Central memory CD8-positive, alpha-beta T cell (primary cell): ENCODE measurements around the gene HDAC9.

ENCODE experiments used
- ATAC-seq: fragments of 150-1000 bp; cut with Tn5 transposase; replicated peaks from 2 replicates; pipeline ENCODE4 v1.10.0; 2022; ENCODE audit warnings: mild to moderate bottlenecking, moderate FRiP score, moderate number of reproducible peaks; ENCODE audit not compliant: poor library complexity, severe bottlenecking; ENCODE audit errors: extremely low read depth
- DNase-seq, 2 donors: peaks; one replicate each; pipeline ENCODE4 v3.0.0; 2021; ENCODE audit warnings: low spot score in 2 of 2
- H3K27ac Mint-ChIP-seq: one replicate; pipeline ENCODE4 v1.8.0; 2022; ENCODE audit warnings: low read depth, mild to moderate bottlenecking, moderate library complexity, mixed read lengths
- H3K27me3 Mint-ChIP-seq: one replicate; pipeline ENCODE4 v1.8.0; 2022; ENCODE audit warnings: mixed read lengths
- H3K36me3 Mint-ChIP-seq: one replicate; pipeline ENCODE4 v1.8.0; 2022; ENCODE audit warnings: mild to moderate bottlenecking, moderate library complexity, mixed read lengths; ENCODE audit not compliant: insufficient read depth
- H3K4me1 Mint-ChIP-seq: one replicate; pipeline ENCODE4 v1.8.0; 2022; ENCODE audit warnings: mixed read lengths
- H3K4me3 Mint-ChIP-seq: one replicate; pipeline ENCODE4 v1.8.0; 2022; ENCODE audit warnings: mild to moderate bottlenecking, moderate library complexity, mixed read lengths
- H3K9me3 Mint-ChIP-seq: one replicate; pipeline ENCODE4 v1.8.0; 2022; ENCODE audit warnings: mixed read lengths

The HDAC9 gene

DNA sequence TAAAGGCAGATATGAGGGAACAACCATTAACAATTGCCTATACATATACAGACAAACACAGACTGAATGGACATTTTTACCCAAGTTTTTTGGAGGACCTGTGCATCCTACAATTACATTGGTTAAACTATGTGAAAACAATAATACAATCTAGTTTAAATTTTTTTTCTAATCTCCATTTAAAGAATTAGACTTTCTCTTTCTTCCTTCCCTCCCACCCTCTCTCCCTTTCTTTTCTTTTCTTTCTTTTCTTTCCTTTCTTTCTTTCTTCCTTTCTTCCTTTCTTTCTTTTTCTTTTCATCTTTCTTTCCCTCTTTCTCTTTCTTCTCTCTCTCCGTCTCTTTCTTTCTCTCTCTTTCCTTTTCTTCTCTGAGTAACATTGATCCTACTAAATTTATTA is 183.7 kb downstream of the HDAC9 start:
- DNase-seq (no peak), ATAC-seq (no peak)
- Mint-ChIP-seq H3K4me1 (no peaks in the 10 kb centered on the region), H3K9me3 (no peaks in the 10 kb centered on the region), H3K36me3 (no peaks in the 10 kb centered on the region), H3K27me3 (no peaks in the 10 kb centered on the region), H3K27ac (no peak overlapping the region), H3K4me3 (no peak overlapping the region)

DNA sequence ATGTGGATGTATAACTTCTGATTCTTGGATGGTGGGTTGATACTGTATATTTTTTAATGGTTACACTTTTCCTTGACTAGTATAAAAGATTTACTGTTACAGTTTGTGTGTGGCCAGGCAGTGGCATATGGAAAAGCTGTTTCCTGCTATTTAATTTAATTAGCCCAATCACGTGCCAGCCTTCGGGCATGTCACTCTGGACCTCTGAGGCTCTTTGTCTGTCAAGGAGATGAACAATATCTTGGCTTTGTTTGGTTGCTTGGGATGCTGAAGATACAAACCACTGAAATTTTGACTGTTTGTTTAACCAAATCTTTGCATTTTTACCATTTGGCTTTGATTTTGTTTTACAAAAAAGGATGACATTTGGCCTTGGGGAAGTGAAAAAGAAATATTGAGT is 185.0 kb downstream of the HDAC9 start:
- no peak overlapping the region for H3K4me3 Mint-ChIP-seq
- H3K27ac Mint-ChIP-seq, result no peak overlapping the region
- H3K9me3 Mint-ChIP-seq, result no peaks in the 10 kb centered on the region
- DNase-seq (no peak), ATAC-seq (no peak)
- no peaks in the 10 kb centered on the region for H3K4me1 Mint-ChIP-seq
- H3K27me3 Mint-ChIP-seq, result no peaks in the 10 kb centered on the region
- H3K36me3 Mint-ChIP-seq, result no peaks in the 10 kb centered on the region

DNA sequence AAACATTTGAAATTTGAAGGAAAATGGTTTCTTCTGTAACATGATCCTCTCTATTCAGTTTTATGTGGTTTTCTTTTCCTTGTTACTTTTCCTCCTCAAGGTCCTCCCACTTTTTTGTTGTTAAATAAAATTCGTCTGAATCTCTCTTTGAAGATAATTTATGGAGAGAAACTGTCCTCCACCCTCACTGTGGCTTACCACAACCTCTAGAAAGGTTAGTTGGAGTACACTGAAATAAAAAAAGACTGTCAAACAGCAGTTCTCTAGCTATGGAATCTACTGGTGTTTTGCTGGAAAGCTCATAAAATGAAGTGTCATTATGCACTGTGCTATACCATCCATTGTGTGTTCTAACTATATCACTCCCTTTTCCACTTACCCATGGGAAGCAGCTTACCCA is 189.4 kb downstream of the HDAC9 start:
- ATAC-seq (no peak), DNase-seq (no peak)
- Mint-ChIP-seq H3K27ac (no peak overlapping the region), H3K4me1 (no peaks in the 10 kb centered on the region), H3K27me3 (no peaks in the 10 kb centered on the region), H3K36me3 (no peaks in the 10 kb centered on the region), H3K9me3 (no peaks in the 10 kb centered on the region), H3K4me3 (no peak overlapping the region)

- no peak for DNase-seq
- H3K4me1 Mint-ChIP-seq, result no peaks in the 10 kb centered on the region
- H3K27ac Mint-ChIP-seq, result no peak overlapping the region
- H3K4me3 Mint-ChIP-seq, result no peak overlapping the region
- ATAC-seq, result no peak
- no peaks in the 10 kb centered on the region for H3K36me3 Mint-ChIP-seq
- H3K27me3 Mint-ChIP-seq, result no peaks in the 10 kb centered on the region
- H3K9me3 Mint-ChIP-seq, result no peaks in the 10 kb centered on the region
Measured at GRCh38 chr7:18685971-18686370, 190.4 kb downstream of the HDAC9 start.

DNA sequence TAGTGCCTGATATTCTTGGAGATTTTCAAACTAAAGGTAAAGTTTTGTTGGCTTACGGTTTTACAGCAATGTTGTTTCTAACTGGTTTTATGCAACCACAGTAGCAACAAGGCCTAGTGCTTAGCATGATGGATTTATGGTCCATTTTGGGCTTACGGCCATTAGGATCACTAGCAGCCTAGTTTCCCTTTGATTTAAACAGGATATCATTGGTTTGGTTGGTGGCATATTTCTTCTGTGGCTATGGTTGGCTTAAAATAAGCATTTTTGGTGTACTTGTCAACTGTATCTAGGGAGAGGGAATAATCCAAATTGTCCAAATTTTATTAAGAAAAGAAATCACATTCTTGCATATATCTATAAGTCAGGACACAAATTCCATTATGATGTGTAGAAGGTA is 194.0 kb downstream of the HDAC9 start:
- Mint-ChIP-seq H3K4me1 (no peaks in the 10 kb centered on the region), H3K27me3 (no peaks in the 10 kb centered on the region), H3K36me3 (no peaks in the 10 kb centered on the region), H3K27ac (no peak overlapping the region), H3K4me3 (no peak overlapping the region), H3K9me3 (no peaks in the 10 kb centered on the region)
- no peak for ATAC-seq
- no peak for DNase-seq

GRCh38 chr7:18693406-18693805 is 197.9 kb downstream of the HDAC9 start:
- Mint-ChIP-seq H3K4me1 (no peaks in the 10 kb centered on the region), H3K4me3 (no peak overlapping the region), H3K9me3 (no peaks in the 10 kb centered on the region), H3K36me3 (no peaks in the 10 kb centered on the region), H3K27me3 (no peaks in the 10 kb centered on the region), H3K27ac (no peak overlapping the region)
- ATAC-seq (no peak), DNase-seq (no peak)

DNA sequence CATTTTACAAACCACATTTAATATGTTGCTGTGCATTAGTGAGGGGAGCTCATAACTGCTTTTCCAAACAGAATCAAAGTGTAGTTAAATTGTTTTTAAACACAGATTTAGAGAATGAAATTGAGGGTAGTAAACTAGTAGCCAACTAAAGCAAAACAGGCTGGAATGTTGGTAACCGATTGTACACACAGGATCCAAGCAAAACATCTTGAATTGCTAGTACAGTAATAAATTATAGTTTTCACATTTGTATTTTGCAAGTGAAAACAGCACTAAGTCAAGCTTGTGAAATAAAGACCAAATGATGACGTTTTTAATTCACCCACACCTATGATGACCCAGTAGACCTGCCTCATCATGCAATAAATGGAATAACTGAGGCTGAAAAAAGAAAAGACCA is 198.3 kb downstream of the HDAC9 start:
- Mint-ChIP-seq H3K4me3 (no peak overlapping the region), H3K36me3 (no peaks in the 10 kb centered on the region), H3K27me3 (no peaks in the 10 kb centered on the region), H3K4me1 (no peaks in the 10 kb centered on the region), H3K27ac (no peak overlapping the region), H3K9me3 (no peaks in the 10 kb centered on the region)
- DNase-seq (no peak), ATAC-seq (no peak)

GRCh38 chr7:18694484-18694883 is 198.9 kb downstream of the HDAC9 start:
- Mint-ChIP-seq H3K27me3 (no peaks in the 10 kb centered on the region), H3K36me3 (no peaks in the 10 kb centered on the region), H3K9me3 (no peaks in the 10 kb centered on the region), H3K27ac (no peak overlapping the region), H3K4me1 (no peaks in the 10 kb centered on the region), H3K4me3 (no peak overlapping the region)
- no peak for DNase-seq
- no peak for ATAC-seq

DNA sequence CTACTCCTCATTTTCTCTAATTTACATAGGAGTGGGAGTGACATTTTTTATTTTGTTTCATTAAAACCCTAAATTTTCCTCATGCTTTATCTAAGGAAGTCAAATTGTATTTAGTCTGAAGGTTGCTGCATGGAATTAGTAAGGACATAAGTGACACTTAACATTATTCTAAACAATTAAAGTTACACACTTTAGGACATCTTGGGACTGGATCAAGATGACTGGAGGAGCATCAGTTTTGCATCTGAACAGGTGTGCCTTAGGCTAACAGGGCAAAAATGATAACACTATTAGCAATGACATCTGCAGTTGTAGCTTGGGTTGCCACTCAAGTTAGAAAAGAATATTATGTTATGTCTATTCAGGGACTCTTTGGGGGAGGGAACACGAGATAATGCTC is 199.4 kb downstream of the HDAC9 start:
- DNase-seq, result no peak
- Mint-ChIP-seq H3K27ac (no peak overlapping the region), H3K27me3 (no peaks in the 10 kb centered on the region), H3K9me3 (no peaks in the 10 kb centered on the region), H3K36me3 (no peaks in the 10 kb centered on the region), H3K4me3 (no peak overlapping the region), H3K4me1 (no peaks in the 10 kb centered on the region)
- ATAC-seq, result no peak

DNA sequence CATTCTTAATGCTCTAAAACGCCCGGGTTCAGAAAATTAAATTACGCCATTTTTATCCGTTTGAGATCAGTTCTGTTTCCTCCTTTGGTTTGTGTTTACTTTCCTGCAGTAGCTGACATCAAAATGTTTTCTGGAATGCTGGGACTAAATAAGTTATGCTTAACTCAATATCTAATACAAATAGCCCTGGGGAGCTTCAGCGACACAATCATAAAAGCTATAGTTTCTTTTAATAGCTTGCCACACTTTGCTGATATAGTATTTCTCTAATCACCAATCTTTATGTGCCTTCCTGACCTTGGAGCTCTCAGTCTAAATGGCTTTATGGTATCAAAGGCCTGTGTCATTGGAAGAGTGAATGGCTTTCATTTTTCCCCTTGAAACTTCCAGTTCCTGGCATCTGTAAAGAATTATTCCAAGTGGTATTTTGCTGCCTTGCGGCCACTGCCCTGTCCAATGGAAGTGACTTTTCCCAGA is 202.7 kb downstream of the HDAC9 start:
- Mint-ChIP-seq H3K36me3 (no peaks in the 10 kb centered on the region), H3K4me1 (no peaks in the 10 kb centered on the region), H3K27me3 (no peaks in the 10 kb centered on the region), H3K27ac (no peak overlapping the region), H3K4me3 (no peak overlapping the region), H3K9me3 (no peaks in the 10 kb centered on the region)
- ATAC-seq, result no peak
- no peak for DNase-seq

DNA sequence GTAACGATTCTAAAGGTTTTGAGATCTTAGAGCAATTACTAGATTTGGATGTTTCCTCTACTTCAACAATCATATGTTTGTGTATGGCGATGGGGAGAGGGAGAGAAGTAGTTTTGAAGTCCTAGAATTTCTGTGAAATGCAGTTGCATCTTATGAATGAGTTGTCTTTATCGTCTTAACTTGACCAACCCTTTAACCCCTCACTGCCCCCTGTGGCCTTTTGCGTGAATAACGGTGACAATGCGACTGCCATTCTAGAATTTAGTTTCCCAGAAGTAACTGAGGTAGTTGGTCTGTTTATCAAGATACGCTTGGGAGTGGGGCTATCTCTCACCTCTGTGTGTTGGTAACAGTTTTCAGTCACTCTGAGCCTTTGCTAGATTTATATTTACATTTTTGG is 204.6 kb downstream of the HDAC9 start:
- Mint-ChIP-seq H3K27me3 (no peaks in the 10 kb centered on the region), H3K36me3 (no peaks in the 10 kb centered on the region), H3K9me3 (no peaks in the 10 kb centered on the region), H3K27ac (no peak overlapping the region), H3K4me3 (no peak overlapping the region), H3K4me1 (no peaks in the 10 kb centered on the region)
- DNase-seq (no peak), ATAC-seq (no peak)

DNA sequence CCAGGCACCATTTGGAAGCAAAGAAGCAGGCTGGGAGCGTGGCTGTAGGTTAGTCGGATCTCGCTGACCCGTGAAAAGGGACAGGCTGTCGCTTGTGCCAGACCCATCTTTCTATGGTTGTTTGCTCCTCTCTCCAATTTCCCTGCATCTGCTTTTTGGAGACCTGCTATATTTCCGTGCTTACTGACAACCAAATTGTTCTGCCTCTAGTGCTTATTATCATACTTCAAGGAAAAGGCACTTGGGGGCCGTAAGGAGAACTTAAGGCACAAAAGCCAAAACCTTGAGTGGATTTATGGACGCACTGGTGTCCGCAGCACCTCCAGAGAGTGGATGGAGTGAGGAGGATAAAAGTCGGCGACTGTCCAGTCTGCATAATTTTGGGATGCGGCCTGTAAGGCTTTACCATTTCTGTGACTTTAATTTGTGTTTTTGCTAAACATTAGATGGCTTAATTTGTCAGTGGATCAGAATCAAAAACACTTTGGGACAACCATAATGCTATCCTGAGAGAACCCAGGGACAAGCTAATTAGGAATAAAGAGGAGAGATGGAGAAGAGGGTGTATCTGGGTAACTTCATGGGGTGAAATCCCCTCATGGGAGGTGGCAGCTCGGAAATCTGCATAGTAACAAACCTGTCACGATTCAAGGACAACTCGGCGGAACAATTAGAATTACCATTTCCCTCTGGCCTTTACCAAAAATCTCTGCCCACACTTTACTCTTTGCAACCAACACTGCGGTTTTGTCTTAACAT is 206.7 kb downstream of the HDAC9 start:
- no peak for ATAC-seq
- Mint-ChIP-seq H3K4me3 (no peak overlapping the region), H3K27me3 (no peaks in the 10 kb centered on the region), H3K4me1 (no peaks in the 10 kb centered on the region), H3K9me3 (no peaks in the 10 kb centered on the region), H3K27ac (no peak overlapping the region), H3K36me3 (no peaks in the 10 kb centered on the region)
- no peak for DNase-seq

- no peaks in the 10 kb centered on the region for H3K36me3 Mint-ChIP-seq
- ATAC-seq (no peak), DNase-seq (no peak)
- H3K4me3 Mint-ChIP-seq, result no peak overlapping the region
- H3K27ac Mint-ChIP-seq, result no peak overlapping the region
- no peaks in the 10 kb centered on the region for H3K9me3 Mint-ChIP-seq
- H3K4me1 Mint-ChIP-seq, result no peaks in the 10 kb centered on the region
- no peaks in the 10 kb centered on the region for H3K27me3 Mint-ChIP-seq
Measured at GRCh38 chr7:18703685-18704084, 208.1 kb downstream of the HDAC9 start.
